Hepatocyte (in vitro differentiated cells): ENCODE data around the gene LIPC. TPM values are rescaled to one million over a fixed set of nuclear protein-coding genes. Genes with fewer than 3 reads are reported as not detected.
A peak's percentile ranks its signal among the peaks of the same experiment; 100 is the strongest.

Experiments used
- DNase-seq: peaks from one replicate; pipeline ENCODE4 v3.0.0-alpha.2; 2016; ENCODE audit warnings: low spot score
- H2AFZ ChIP-seq: fragments of 200-600 bp; sonication (generic); 2 replicates; pipeline ENCODE4 v1.6.0; 2016; ENCODE audit warnings: antibody characterized with exemption, mild to moderate bottlenecking
- H3K27ac ChIP-seq: fragments of 200-600 bp; sonication (generic); 2 replicates; pipeline ENCODE4 v1.5.1; 2016; ENCODE audit warnings: mild to moderate bottlenecking
- H3K27me3 ChIP-seq: fragments of 200-600 bp; sonication (generic); 2 replicates; pipeline ENCODE4 v1.6.1; 2016
- H3K36me3 ChIP-seq: fragments of 200-600 bp; sonication (generic); replicated peaks from 2 replicates; pipeline ENCODE4 v1.5.1; 2016; ENCODE audit warnings: low read depth; ENCODE audit not compliant: insufficient read depth
- H3K4me1 ChIP-seq: fragments of 200-600 bp; sonication (generic); 2 replicates; pipeline ENCODE4 v1.5.1; 2016; ENCODE audit warnings: mild to moderate bottlenecking, moderate library complexity; ENCODE audit not compliant: insufficient read depth
- H3K4me2 ChIP-seq: fragments of 200-600 bp; sonication (generic); 2 replicates; pipeline ENCODE4 v1.6.0; 2016
- H3K4me3 ChIP-seq: fragments of 200-600 bp; sonication (generic); 2 replicates; pipeline ENCODE4 v1.5.1; 2016; ENCODE audit warnings: mild to moderate bottlenecking
- H3K79me2 ChIP-seq: fragments of 200-600 bp; sonication (generic); 2 replicates; pipeline ENCODE4 v1.6.0; 2017; ENCODE audit warnings: mild to moderate bottlenecking
- H3K9me2 ChIP-seq: fragments of 200-600 bp; sonication (generic); replicated peaks from 2 replicates; pipeline ENCODE4 v1.6.0; 2017; ENCODE audit warnings: mild to moderate bottlenecking; ENCODE audit not compliant: insufficient read depth
- H3K9me3 ChIP-seq: fragments of 200-600 bp; sonication (generic); 2 replicates; pipeline ENCODE4 v1.5.1; 2016; ENCODE audit warnings: low read depth, mild to moderate bottlenecking
- H4K20me1 ChIP-seq: fragments of 200-600 bp; sonication (generic); 2 replicates; pipeline ENCODE4 v1.6.0; 2016; ENCODE audit warnings: mild to moderate bottlenecking; ENCODE audit not compliant: insufficient read depth, poor library complexity, severe bottlenecking
- CTCF ChIP-seq: fragments of 200-600 bp; sonication (generic); IDR thresholded peaks from 2 replicates; pipeline ENCODE4 v1.5.1; 2016; ENCODE audit warnings: antibody characterized with exemption, mild to moderate bottlenecking; ENCODE audit not compliant: poor library complexity
- EZH2 ChIP-seq: fragments of 200-600 bp; sonication (generic); IDR thresholded peaks from 2 replicates; pipeline ENCODE4 v1.6.1; 2016; ENCODE audit warnings: antibody characterized with exemption, mild to moderate bottlenecking, borderline replicate concordance
- EZH2phosphoT487 ChIP-seq: fragments of 200-600 bp; sonication (generic); IDR thresholded peaks from one replicate; pipeline ENCODE4 v1.6.1; 2018; ENCODE audit warnings: antibody characterized with exemption, mild to moderate bottlenecking, low read depth, moderate library complexity; ENCODE audit not compliant: unreplicated experiment, severe bottlenecking
- WGBS: methylation state at CpG from one replicate; pipeline ENCODE4 v1.1.6; 2016; ENCODE audit warnings: low lambda C conversion rate; ENCODE audit errors: missing lambda C conversion rate; 5-methylcytosine and 5-hydroxymethylcytosine counted together
- polyA plus RNA-seq: library from polyadenylated mRNA; unstranded; fragments of >200 nt; fragmentation: Nextera tagmentation; extraction: Ambion mirVana; gene quantifications from 2 replicates; pipeline ENCODE4 v1.2.1, GENCODE V29; 2016
- total RNA-seq: library from RNA; depleted of rRNA; stranded (reverse); fragments of >200 nt; gene quantifications from 2 replicates; pipeline ENCODE4 v1.2.3, GENCODE V29; 2014

The LIPC gene
- total and polyA plus RNA-seq, 2 experiments from 2014 or later = 37.0 to 64.8 TPM

DNA sequence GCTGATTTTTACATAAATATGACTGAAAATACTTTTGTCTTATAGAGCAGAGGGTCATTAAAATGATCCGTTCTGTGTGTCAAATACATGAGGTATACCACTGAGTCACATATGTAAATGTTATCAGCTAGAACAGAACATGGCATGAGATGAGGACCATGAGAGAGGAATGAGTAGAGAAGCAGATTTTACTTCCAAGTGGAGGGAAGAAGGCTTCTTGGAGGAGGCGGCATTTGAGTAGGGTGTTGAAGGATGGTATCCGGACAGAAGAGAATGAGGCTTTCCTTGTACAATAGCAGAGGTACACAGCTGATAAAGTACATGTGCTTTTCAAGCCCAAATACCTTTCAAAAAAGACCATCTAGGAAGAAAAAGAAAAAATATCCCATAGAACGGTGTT is 4.8 kb downstream of the LIPC start:
- Histone ChIP-seq H3K4me3 (no peak overlapping the region), H3K9me3 (no peaks in the 10 kb centered on the region), H3K36me3 (no peaks in the 10 kb centered on the region), H3K9me2 (no peaks in the 10 kb centered on the region), H3K27ac (no peak overlapping the region), H3K4me1 (peaks cover 23% of the 10 kb centered on the region), H4K20me1 (no peaks in the 10 kb centered on the region), H3K4me2 (no peak overlapping the region), H3K27me3 (no peaks in the 10 kb centered on the region), H3K79me2 (no peaks in the 10 kb centered on the region), H2AFZ (no peak overlapping the region)
- DNase-seq = no peak
- 72% methylated on average over 4 of the region's 4 CpGs for WGBS
- no peak for TF ChIP-seq CTCF
- TF ChIP-seq EZH2 = no peak
- TF ChIP-seq EZH2phosphoT487 = no peak

GRCh38 chr15:58437531-58438105 is 5.8 kb downstream of the LIPC start:
- H4K20me1 ChIP-seq = no peaks in the 10 kb centered on the region
- TF ChIP-seq EZH2phosphoT487 (no peak), CTCF (no peak), EZH2 (no peak)
- 92% methylated on average over 9 of the region's 9 CpGs for WGBS
- no peak overlapping the region for H2AFZ ChIP-seq
- no peak overlapping the region for H3K4me2 ChIP-seq
- H3K4me3 ChIP-seq = no peak overlapping the region
- H3K9me3 ChIP-seq = no peaks in the 10 kb centered on the region
- peaks cover 22% of the 10 kb centered on the region for H3K4me1 ChIP-seq
- no peaks in the 10 kb centered on the region for H3K9me2 ChIP-seq
- no peaks in the 10 kb centered on the region for H3K36me3 ChIP-seq
- DNase-seq = no peak
- no peaks in the 10 kb centered on the region for H3K27me3 ChIP-seq
- H3K79me2 ChIP-seq = no peaks in the 10 kb centered on the region
- no peak overlapping the region for H3K27ac ChIP-seq

DNA sequence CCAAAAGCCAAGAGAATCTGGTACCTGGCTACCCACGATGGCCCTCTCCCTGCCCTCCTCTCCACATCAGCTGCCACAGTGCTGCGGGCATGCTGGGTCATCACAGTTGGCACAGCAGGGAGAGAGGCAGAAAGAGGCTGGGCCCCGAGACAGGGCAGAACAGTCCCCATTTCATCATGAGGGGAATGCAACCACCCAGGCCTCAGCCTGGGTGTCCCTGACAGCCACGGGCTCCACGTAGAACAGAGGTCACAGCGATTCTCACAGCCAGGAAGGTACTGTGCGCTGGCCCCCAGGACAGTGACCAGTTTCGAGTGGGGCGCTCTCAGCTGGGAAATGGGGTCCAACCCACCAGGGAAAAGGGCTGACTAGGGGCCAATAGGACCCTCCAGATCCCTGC is 6.3 kb downstream of the LIPC start:
- TF ChIP-seq EZH2phosphoT487 = no peak
- no peak for TF ChIP-seq CTCF
- TF ChIP-seq EZH2 = no peak
- no peaks in the 10 kb centered on the region for H3K9me3 ChIP-seq
- no peaks in the 10 kb centered on the region for H3K27me3 ChIP-seq
- no peak for DNase-seq
- no peak overlapping the region for H3K27ac ChIP-seq
- H3K4me2 ChIP-seq = no peak overlapping the region
- no peak overlapping the region for H2AFZ ChIP-seq
- WGBS = 95% methylated on average over 9 of the region's 9 CpGs
- H3K4me3 ChIP-seq = no peak overlapping the region
- H3K9me2 ChIP-seq = no peaks in the 10 kb centered on the region
- H3K79me2 ChIP-seq = no peaks in the 10 kb centered on the region
- peaks cover 22% of the 10 kb centered on the region for H3K4me1 ChIP-seq
- H4K20me1 ChIP-seq = no peaks in the 10 kb centered on the region
- no peaks in the 10 kb centered on the region for H3K36me3 ChIP-seq

GRCh38 chr15:58438956-58439355 is 7.2 kb downstream of the LIPC start:
- Histone ChIP-seq H3K4me1 (peaks cover 22% of the 10 kb centered on the region), H3K79me2 (no peaks in the 10 kb centered on the region), H4K20me1 (no peaks in the 10 kb centered on the region), H3K27ac (peak overlapping the region; percentile 83), H3K36me3 (no peaks in the 10 kb centered on the region), H2AFZ (no peak overlapping the region), H3K27me3 (no peaks in the 10 kb centered on the region), H3K9me2 (no peaks in the 10 kb centered on the region), H3K4me2 (no peak overlapping the region), H3K9me3 (no peaks in the 10 kb centered on the region), H3K4me3 (no peak overlapping the region)
- TF ChIP-seq CTCF (peak; percentile 36), EZH2phosphoT487 (no peak)
- WGBS = 84% methylated on average over 7 of the region's 7 CpGs
- DNase-seq = peak; percentile 66
